ENCODE data around the gene FAM3A.

The FAM3A gene

DNA sequence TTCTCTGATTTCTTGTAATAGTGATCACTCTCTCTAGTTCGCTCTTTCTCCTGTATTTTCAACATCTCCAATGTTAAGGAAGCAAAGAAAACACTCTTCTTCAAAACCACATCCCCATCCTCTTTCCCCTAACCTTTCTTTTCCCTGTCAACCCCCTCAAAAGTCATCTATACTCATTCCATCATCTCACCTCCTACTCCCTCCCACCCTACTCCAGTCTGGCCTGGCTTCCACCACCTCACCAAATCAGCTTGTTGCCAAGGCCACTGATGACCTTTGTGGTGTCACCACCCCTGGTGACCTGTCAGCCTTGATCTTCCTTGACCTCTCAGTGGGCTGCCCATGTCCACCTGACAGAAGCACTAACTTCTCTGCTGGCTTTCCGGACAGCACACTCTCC is 2.3 kb downstream of the FAM3A start:
- no peak overlapping the region for H3K4me3 ChIP-seq (ENCODE audit: low read depth, low read length)
- TF ChIP-seq, protein P1, sequence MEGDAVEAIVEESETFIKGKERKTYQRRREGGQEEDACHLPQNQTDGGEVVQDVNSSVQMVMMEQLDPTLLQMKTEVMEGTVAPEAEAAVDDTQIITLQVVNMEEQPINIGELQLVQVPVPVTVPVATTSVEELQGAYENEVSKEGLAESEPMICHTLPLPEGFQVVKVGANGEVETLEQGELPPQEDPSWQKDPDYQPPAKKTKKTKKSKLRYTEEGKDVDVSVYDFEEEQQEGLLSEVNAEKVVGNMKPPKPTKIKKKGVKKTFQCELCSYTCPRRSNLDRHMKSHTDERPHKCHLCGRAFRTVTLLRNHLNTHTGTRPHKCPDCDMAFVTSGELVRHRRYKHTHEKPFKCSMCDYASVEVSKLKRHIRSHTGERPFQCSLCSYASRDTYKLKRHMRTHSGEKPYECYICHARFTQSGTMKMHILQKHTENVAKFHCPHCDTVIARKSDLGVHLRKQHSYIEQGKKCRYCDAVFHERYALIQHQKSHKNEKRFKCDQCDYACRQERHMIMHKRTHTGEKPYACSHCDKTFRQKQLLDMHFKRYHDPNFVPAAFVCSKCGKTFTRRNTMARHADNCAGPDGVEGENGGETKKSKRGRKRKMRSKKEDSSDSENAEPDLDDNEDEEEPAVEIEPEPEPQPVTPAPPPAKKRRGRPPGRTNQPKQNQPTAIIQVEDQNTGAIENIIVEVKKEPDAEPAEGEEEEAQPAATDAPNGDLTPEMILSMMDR (IDR thresholded peaks at IDR 0.05; ENCODE audit: low read depth, low read length): no peak
- TF ChIP-seq, protein P2, sequence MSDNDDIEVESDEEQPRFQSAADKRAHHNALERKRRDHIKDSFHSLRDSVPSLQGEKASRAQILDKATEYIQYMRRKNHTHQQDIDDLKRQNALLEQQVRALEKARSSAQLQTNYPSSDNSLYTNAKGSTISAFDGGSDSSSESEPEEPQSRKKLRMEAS (IDR thresholded peaks at IDR 0.05; ENCODE audit: low read depth, low read length): no peak
- TF ChIP-seq POLR2A (IDR thresholded peaks at IDR 0.05; ENCODE audit: extremely low read depth, insufficient read length) (no peak), MYC (IDR thresholded peaks at IDR 0.05; ENCODE audit: low read depth, low read length) (no peak)
- DNase-seq (ENCODE audit: low read depth): no peak

DNA sequence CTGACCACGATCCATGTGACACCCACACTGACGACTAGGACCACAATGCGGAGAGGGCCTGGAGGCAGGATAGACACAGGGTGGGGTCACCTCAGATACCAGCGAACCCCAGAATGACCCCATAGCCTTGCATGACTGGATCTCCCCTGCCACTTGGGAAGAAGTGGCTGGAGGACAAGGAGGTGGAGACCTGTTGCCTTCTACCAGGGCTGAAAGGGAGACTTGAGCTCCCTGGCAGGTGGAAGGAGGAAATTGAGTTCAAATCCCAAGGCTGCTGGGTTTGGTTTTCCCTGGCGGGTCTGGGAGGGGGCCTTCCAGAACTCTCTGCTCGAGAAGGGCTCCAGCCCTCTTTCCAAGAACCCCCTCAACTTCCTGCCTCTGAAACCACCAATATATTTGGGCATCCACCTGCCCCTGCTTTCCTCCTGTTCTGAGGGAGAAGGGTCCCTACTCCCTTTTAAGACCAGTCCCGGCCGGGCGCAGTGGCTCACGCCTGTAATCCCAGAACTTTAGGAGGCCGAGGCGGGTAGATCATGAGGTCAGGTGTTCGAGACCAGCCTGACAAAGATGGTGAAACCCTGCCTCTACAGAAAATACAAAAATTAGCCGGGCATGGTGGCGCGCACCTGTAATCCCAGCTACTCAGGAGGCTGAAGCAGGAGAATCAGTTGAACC is 3.0 kb downstream of the FAM3A start:
- DNase-seq (ENCODE audit: low read depth): no peak
- no peak overlapping the region for H3K4me3 ChIP-seq (ENCODE audit: low read depth, low read length)
- no peak for TF ChIP-seq POLR2A (IDR thresholded peaks at IDR 0.05; ENCODE audit: extremely low read depth, insufficient read length)
- TF ChIP-seq, protein P1 (IDR thresholded peaks at IDR 0.05; ENCODE audit: low read depth, low read length): no peak
- TF ChIP-seq, protein P2 (IDR thresholded peaks at IDR 0.05; ENCODE audit: low read depth, low read length): no peak
- no peak for TF ChIP-seq MYC (IDR thresholded peaks at IDR 0.05; ENCODE audit: low read depth, low read length)

DNA sequence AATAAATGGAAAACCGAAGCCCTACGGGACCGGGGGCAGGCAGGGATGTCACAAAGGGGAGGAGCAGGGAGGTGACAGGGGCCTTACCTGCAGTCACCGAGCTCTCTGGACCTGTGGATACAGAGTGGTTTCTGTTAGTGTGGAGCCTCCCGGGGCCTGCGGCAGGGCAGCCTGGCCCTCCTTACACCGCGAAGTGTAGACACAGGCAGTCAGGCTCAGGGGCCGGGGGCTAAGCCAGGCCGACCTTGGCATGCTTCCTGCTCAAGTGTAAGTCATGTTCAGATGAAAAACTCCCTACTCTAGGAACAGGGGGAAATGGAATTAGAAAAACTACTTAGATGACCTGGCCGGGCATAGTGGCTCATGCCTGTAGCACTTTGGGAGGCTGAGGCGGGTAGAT is 4.3 kb downstream of the FAM3A start:
- H3K4me3 ChIP-seq (ENCODE audit: low read depth, low read length): no peak overlapping the region
- no peak for DNase-seq (ENCODE audit: low read depth)
- TF ChIP-seq, protein P1 (IDR thresholded peaks at IDR 0.05; ENCODE audit: low read depth, low read length): no peak
- TF ChIP-seq MYC (IDR thresholded peaks at IDR 0.05; ENCODE audit: low read depth, low read length): no peak

DNA sequence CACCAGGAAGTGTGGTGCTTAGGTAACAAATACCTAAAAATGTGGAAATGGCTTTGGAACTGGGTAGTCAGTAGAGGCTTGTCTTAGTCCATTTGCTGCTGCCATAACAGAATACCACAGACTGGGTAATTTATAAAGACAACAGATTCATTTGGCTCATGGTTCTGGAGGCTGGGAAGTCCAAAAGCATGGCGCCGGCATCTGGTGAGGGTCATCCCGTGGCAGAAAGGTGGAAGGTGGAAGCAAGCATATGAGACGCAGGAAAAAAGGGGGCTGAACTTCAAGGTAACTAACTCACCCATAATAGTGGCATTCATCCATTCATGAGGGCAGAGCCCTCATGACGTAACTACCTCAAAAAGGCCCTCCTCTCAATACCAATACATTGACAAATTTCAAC is 6.6 kb downstream of the FAM3A start:
- TF ChIP-seq, protein P2 (IDR thresholded peaks at IDR 0.05; ENCODE audit: low read depth, low read length): no peak
- TF ChIP-seq POLR2A (IDR thresholded peaks at IDR 0.05; ENCODE audit: extremely low read depth, insufficient read length) (no peak), MYC (IDR thresholded peaks at IDR 0.05; ENCODE audit: low read depth, low read length) (no peak)
- TF ChIP-seq, protein P1 (IDR thresholded peaks at IDR 0.05; ENCODE audit: low read depth, low read length): no peak
- H3K4me3 ChIP-seq (ENCODE audit: low read depth, low read length): no peak overlapping the region
- no peak for DNase-seq (ENCODE audit: low read depth)

DNA sequence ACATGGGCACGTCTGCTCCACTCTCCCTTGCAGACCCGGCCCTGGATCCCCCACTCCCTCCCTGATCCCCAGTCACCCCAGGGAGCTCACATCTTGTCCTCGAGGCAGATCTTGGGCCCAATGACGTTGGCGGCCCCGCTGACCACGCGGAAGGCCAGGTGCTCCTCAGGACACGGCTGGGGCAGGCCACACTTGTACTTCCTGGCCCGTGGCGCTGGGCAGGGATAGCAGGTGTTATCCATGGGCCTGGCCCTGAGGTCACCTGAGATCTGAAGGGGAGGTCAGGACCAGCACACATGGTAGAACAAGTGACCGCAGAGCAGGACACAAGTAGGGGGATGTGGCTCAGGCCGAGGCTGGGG is 7.7 kb downstream of the FAM3A start:
- H3K4me3 ChIP-seq (ENCODE audit: low read depth, low read length): no peak overlapping the region
- TF ChIP-seq MYC (IDR thresholded peaks at IDR 0.05; ENCODE audit: low read depth, low read length) (no peak), POLR2A (IDR thresholded peaks at IDR 0.05; ENCODE audit: extremely low read depth, insufficient read length) (no peak)
- TF ChIP-seq, protein P1 (IDR thresholded peaks at IDR 0.05; ENCODE audit: low read depth, low read length): no peak
- TF ChIP-seq, protein P2 (IDR thresholded peaks at IDR 0.05; ENCODE audit: low read depth, low read length): no peak
- no peak for DNase-seq (ENCODE audit: low read depth)
